ENCODE data around the gene RAB38.

- no peak for TF ChIP-seq CTCF (conservative IDR thresholded peaks at IDR 0.05; ENCODE audit: low read depth in 2 of 2)
- no peak for TF ChIP-seq JUNB (IDR thresholded peaks at IDR 0.05; ENCODE audit: unreplicated experiment)
- no peak for TF ChIP-seq EZH2 (IDR thresholded peaks at IDR 0.05; ENCODE audit: low read depth, unreplicated experiment)
- TF ChIP-seq POLR2AphosphoS5 (IDR thresholded peaks at IDR 0.05; ENCODE audit: low read depth): no peak
- TF ChIP-seq REST (IDR thresholded peaks at IDR 0.05; ENCODE audit: unreplicated experiment): no peak
- no peak for TF ChIP-seq EZH2phosphoT487 (IDR thresholded peaks at IDR 0.05; ENCODE audit: unreplicated experiment)
- TF ChIP-seq CREB1 (CRISPR knock-in tag; IDR thresholded peaks at IDR 0.05; ENCODE audit: low read depth): no peak
- TF ChIP-seq ETS1 (IDR thresholded peaks at IDR 0.05): no peak
- TF ChIP-seq NANOG (IDR thresholded peaks at IDR 0.05; ENCODE audit: borderline replicate concordance): no peak
- no peak for TF ChIP-seq ZNF114 (CRISPR knock-in tag; IDR thresholded peaks at IDR 0.05)
- TF ChIP-seq ZNF462 (CRISPR knock-in tag; IDR thresholded peaks at IDR 0.05): no peak
These were observed 8.0 kb upstream of the RAB38 start for GRCh38 chr11:88183233-88183632.

Data from GM23338 (cell line).